Sigmoid colon (tissue), 4 donors: ENCODE data around the gene CMSS1.

Experiments used
- POLR2AphosphoS5 ChIP-seq, 4 donors: sonication (generic); formaldehyde crosslinking; IDR thresholded peaks; one replicate each; pipeline ENCODE4 v1.6.1; 2017; ENCODE audit warnings: antibody characterized with exemption in 4 of 4
- TF ChIP-seq, protein P1 (sequence below), 4 experiments: fragments of 450-650 bp in 3 of 4; fragments of 200-600 bp in 1 of 4; IDR thresholded peaks; one replicate each; pipeline ENCODE4 v1.5.1; 2016 to 2019; ENCODE audit warnings: antibody characterized with exemption in 4 of 4, mild to moderate bottlenecking in 3 of 4, moderate library complexity in 2 of 4

- TF ChIP-seq POLR2AphosphoS5 (IDR thresholded peaks at IDR 0.05) = no peak
- TF ChIP-seq, protein P1, sequence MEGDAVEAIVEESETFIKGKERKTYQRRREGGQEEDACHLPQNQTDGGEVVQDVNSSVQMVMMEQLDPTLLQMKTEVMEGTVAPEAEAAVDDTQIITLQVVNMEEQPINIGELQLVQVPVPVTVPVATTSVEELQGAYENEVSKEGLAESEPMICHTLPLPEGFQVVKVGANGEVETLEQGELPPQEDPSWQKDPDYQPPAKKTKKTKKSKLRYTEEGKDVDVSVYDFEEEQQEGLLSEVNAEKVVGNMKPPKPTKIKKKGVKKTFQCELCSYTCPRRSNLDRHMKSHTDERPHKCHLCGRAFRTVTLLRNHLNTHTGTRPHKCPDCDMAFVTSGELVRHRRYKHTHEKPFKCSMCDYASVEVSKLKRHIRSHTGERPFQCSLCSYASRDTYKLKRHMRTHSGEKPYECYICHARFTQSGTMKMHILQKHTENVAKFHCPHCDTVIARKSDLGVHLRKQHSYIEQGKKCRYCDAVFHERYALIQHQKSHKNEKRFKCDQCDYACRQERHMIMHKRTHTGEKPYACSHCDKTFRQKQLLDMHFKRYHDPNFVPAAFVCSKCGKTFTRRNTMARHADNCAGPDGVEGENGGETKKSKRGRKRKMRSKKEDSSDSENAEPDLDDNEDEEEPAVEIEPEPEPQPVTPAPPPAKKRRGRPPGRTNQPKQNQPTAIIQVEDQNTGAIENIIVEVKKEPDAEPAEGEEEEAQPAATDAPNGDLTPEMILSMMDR (IDR thresholded peaks at IDR 0.05) = no peak
These were observed 82.6 kb downstream of the CMSS1 start for GRCh38 chr3:99900248-99900647.
